SK-N-SH (cell line): ENCODE results near the gene CRIP1. TPM values are rescaled to one million over a fixed set of nuclear protein-coding genes. Genes with fewer than 3 reads are reported as not detected.
A peak's percentile ranks its signal among the peaks of the same experiment; 100 is the strongest.

Experiments used
- CTCF ChIA-PET: fragments of 300-600, 350-600 bp; formaldehyde crosslinking; extraction: SDS; loops from one replicate; lab custom pipeline; 2021; lab: Yijun Ruan, JAX
- POLR2A ChIA-PET: fragments of 350-600 bp; sonication (Branson Sonifier 250); formaldehyde crosslinking; extraction: SDS; loops from one replicate; lab custom pipeline; 2020; ENCODE audit warnings: antibody characterized with exemption, inconsistent platforms; lab: Yijun Ruan, JAX
- DNase-seq: peaks from one replicate; pipeline ENCODE4 v3.0.0; 2012
- H2AFZ ChIP-seq: fragments of 200-600 bp; sonication (generic); 2 replicates; pipeline ENCODE4 v1.8.1; 2016; ENCODE audit warnings: antibody characterized with exemption, mild to moderate bottlenecking, low read depth
- H3F3A ChIP-seq: fragments of 200-600 bp; sonication (generic); replicated peaks from 2 replicates; pipeline ENCODE3; 2016; ENCODE audit warnings: antibody characterized with exemption, mild to moderate bottlenecking; ENCODE audit not compliant: insufficient read depth
- H3K27ac ChIP-seq, 2 experiments: fragments of 200-500 bp in 1 of 2; fragments of 200-600 bp in 1 of 2; sonication (Bioruptor generic) in 1 of 2; sonication (generic), shearing (Covaris generic) in 1 of 2; 2 replicates each; pipeline versions ENCODE4 v1.5.1 to v1.6.1; 2014 to 2016; ENCODE audit warnings: low read depth in 2 of 2, inconsistent platforms in 1 of 2, low read length in 1 of 2, mild to moderate bottlenecking in 1 of 2, mixed read lengths in 1 of 2
- H3K27me3 ChIP-seq: fragments of 200-600 bp; sonication (generic), shearing (Covaris generic); 2 replicates; pipeline ENCODE4 v1.6.1; 2016; ENCODE audit warnings: mixed run types; ENCODE audit not compliant: insufficient read depth
- H3K36me3 ChIP-seq, 2 experiments: fragments of 200-500 bp in 1 of 2; fragments of 200-600 bp in 1 of 2; sonication (Bioruptor generic) in 1 of 2; sonication (generic) in 1 of 2; replicated peaks in 1 of 2; 2 replicates each; pipeline versions ENCODE3 to v1.5.1; 2014 to 2016; ENCODE audit warnings: low read length in 1 of 2, mild to moderate bottlenecking in 1 of 2; ENCODE audit not compliant: insufficient read depth in 2 of 2, control insufficient read depth in 1 of 2
- H3K4me1 ChIP-seq, 2 experiments: fragments of 200-500 bp in 1 of 2; fragments of 200-600 bp in 1 of 2; sonication (Bioruptor generic) in 1 of 2; sonication (generic), shearing (Covaris generic) in 1 of 2; 2 replicates each; pipeline versions ENCODE4 v1.5.1 to v1.6.1; 2014 to 2016; ENCODE audit warnings: low read depth in 1 of 2, low read length in 1 of 2, mixed run types in 1 of 2; ENCODE audit not compliant: insufficient read depth in 2 of 2, control insufficient read depth in 1 of 2
- H3K4me2 ChIP-seq: fragments of 200-600 bp; sonication (generic), shearing (Covaris generic); 2 replicates; pipeline ENCODE4 v1.6.1; 2017; ENCODE audit warnings: mixed run types
- H3K4me3 ChIP-seq, 2 experiments: fragments of 200-500 bp in 1 of 2; fragments of 200-600 bp in 1 of 2; sonication (Bioruptor generic) in 1 of 2; sonication (generic), shearing (Covaris generic) in 1 of 2; 2 replicates each; pipeline versions ENCODE4 v1.5.1 to v1.8.1; 2014 to 2016; ENCODE audit warnings: low read depth in 2 of 2, inconsistent platforms in 1 of 2, low read length in 1 of 2, mild to moderate bottlenecking in 1 of 2, mixed read lengths in 1 of 2, moderate library complexity in 1 of 2
- H3K79me2 ChIP-seq: fragments of 200-600 bp; sonication (generic); 2 replicates; pipeline ENCODE4 v1.8.1; 2017; ENCODE audit warnings: mild to moderate bottlenecking; ENCODE audit not compliant: insufficient read depth
- H3K9ac ChIP-seq: fragments of 200-600 bp; sonication (generic); 2 replicates; pipeline ENCODE4 v1.6.1; 2017; ENCODE audit warnings: mixed run types
- H3K9me2 ChIP-seq: fragments of 200-600 bp; sonication (generic); 2 replicates; pipeline ENCODE4 v1.6.1; 2017; ENCODE audit warnings: mixed run types
- H3K9me3 ChIP-seq: fragments of 200-600 bp; sonication (generic); 2 replicates; pipeline ENCODE4 v1.6.1; 2017; ENCODE audit warnings: mixed run types, mild to moderate bottlenecking, moderate library complexity
- H4K20me1 ChIP-seq: fragments of 200-600 bp; sonication (generic); 2 replicates; pipeline ENCODE4 v1.6.1; 2017; ENCODE audit warnings: mild to moderate bottlenecking, mixed run types; ENCODE audit not compliant: insufficient read depth
- CHD2 ChIP-seq: fragments of 150-350 bp; IDR thresholded peaks from 2 replicates; pipeline ENCODE4 v1.6.1; 2018; ENCODE audit warnings: low read length; ENCODE audit not compliant: partially characterized antibody
- CTCF ChIP-seq: fragments of 200-600 bp; sonication (generic); IDR thresholded peaks from 2 replicates; pipeline ENCODE4 v1.6.1; 2017; ENCODE audit warnings: antibody characterized with exemption, mild to moderate bottlenecking, moderate library complexity
- ELF1 ChIP-seq: IDR thresholded peaks from 2 replicates; pipeline ENCODE4 v1.4.0; 2012
- EZH2phosphoT487 ChIP-seq: fragments of 200-600 bp; sonication (generic); IDR thresholded peaks from 2 replicates; pipeline ENCODE4 v1.6.1; 2017; ENCODE audit warnings: low read depth, mixed run types, mild to moderate bottlenecking, antibody characterized with exemption, moderate library complexity, borderline replicate concordance
- FOXM1 ChIP-seq: IDR thresholded peaks from 2 replicates; pipeline ENCODE4 v1.4.0; 2012; ENCODE audit warnings: low read depth, mild to moderate bottlenecking
- GATA2 ChIP-seq: sonication (generic); formaldehyde crosslinking; IDR thresholded peaks from 2 replicates; pipeline ENCODE4 v1.5.0; 2020; ENCODE audit warnings: mild to moderate bottlenecking, missing genetic modification reagents
- JUND ChIP-seq: IDR thresholded peaks from 2 replicates; pipeline ENCODE4 v1.4.0; 2012
- MAX ChIP-seq: IDR thresholded peaks from 2 replicates; pipeline ENCODE4 v1.4.0; 2012; ENCODE audit warnings: low read depth
- MEF2A ChIP-seq: IDR thresholded peaks from 2 replicates; pipeline ENCODE4 v1.4.0; 2012; ENCODE audit warnings: low read depth, borderline replicate concordance
- NFIC ChIP-seq: IDR thresholded peaks from 2 replicates; pipeline ENCODE4 v1.4.0; 2012; ENCODE audit warnings: borderline replicate concordance
- POLR2AphosphoS5 ChIP-seq: IDR thresholded peaks from 2 replicates; pipeline ENCODE4 v1.6.1; 2012; ENCODE audit warnings: low read depth, low read length
- RAD21 ChIP-seq: IDR thresholded peaks from 2 replicates; pipeline ENCODE4 v1.6.1; 2012; ENCODE audit warnings: mild to moderate bottlenecking, low read length
- REST ChIP-seq: IDR thresholded peaks from 2 replicates; pipeline ENCODE4 v1.6.1; 2012; ENCODE audit warnings: mild to moderate bottlenecking, low read depth, low read length, moderate library complexity
- RFX5 ChIP-seq: IDR thresholded peaks from 2 replicates; pipeline ENCODE4 v1.6.1; 2012; ENCODE audit warnings: mild to moderate bottlenecking, improper control_type of control experiment, low read length
- SIN3A ChIP-seq: IDR thresholded peaks from 2 replicates; pipeline ENCODE4 v1.6.1; 2012; ENCODE audit warnings: low read depth, mild to moderate bottlenecking, low read length, moderate library complexity, borderline replicate concordance
- SMC3 ChIP-seq: IDR thresholded peaks from 2 replicates; pipeline ENCODE4 v1.6.1; 2012; ENCODE audit warnings: low read depth, low read length, improper control_type of control experiment
- TAF1 ChIP-seq: IDR thresholded peaks from 2 replicates; pipeline ENCODE4 v1.6.1; 2012; ENCODE audit warnings: low read depth, mild to moderate bottlenecking, low read length, moderate library complexity, borderline replicate concordance
- TCF12 ChIP-seq: IDR thresholded peaks from 2 replicates; pipeline ENCODE4 v1.4.0; 2012
- TEAD4 ChIP-seq: IDR thresholded peaks from 2 replicates; pipeline ENCODE4 v1.4.0; 2012; ENCODE audit warnings: mild to moderate bottlenecking, borderline replicate concordance; ENCODE audit not compliant: insufficient read depth
- USF2 ChIP-seq: fragments of 150-350 bp; IDR thresholded peaks from 2 replicates; pipeline ENCODE4 v1.6.1; 2017; ENCODE audit warnings: antibody characterized with exemption, low read length, low read depth, borderline replicate concordance
- YY1 ChIP-seq: IDR thresholded peaks from 2 replicates; pipeline ENCODE4 v1.4.0; 2012; ENCODE audit warnings: low read depth, mild to moderate bottlenecking
- ZBTB33 ChIP-seq: IDR thresholded peaks from 2 replicates; pipeline ENCODE4 v1.4.0; 2012; ENCODE audit warnings: low read depth, borderline replicate concordance
- WGBS: methylation state at CpG from one replicate; pipeline ENCODE4 v1.1.6; 2017; ENCODE audit warnings: low lambda C conversion rate; 5-methylcytosine and 5-hydroxymethylcytosine counted together
- polyA plus RNA-seq, 3 experiments: library from polyadenylated mRNA; depleted of rRNA; stranded (reverse); fragments of >200 nt; gene quantifications; 2 replicates each; pipeline ENCODE4 v1.2.3, GENCODE V29; 2012

The CRIP1 gene
- polyA plus RNA-seq, 1 of the 3 experiments (the other 2 are of a cell fraction) = 0.72 TPM

GRCh38 chr14:105490267-105490571, 3.5 kb downstream of the CRIP1 start (continued):
- TF ChIP-seq FOXM1 (no peak), ZBTB33 (no peak), CHD2 (no peak), MAX (no peak), NFIC (no peak), ELF1 (no peak), CTCF (no peak), POLR2AphosphoS5 (no peak), EZH2phosphoT487 (no peak)

- Histone ChIP-seq H3K36me3 (no peaks in the 10 kb centered on the region), H3F3A (no peaks in the 10 kb centered on the region), H3K27ac (peak within 1 kb of the TSS; percentile 82 to 91), H3K79me2 (peaks cover 13% of the 10 kb centered on the region; the same call in 1 of the 2 replicates), H3K4me3 (peak within 1 kb of the TSS; percentile 70 to 82), H3K9me3 (no peaks in the 10 kb centered on the region), H2AFZ (no peak within 1 kb of the TSS; the same call in 1 of the 2 replicates), H3K27me3 (no peaks in the 10 kb centered on the region), H3K9ac (peak within 1 kb of the TSS; percentile 97), H3K4me2 (peak within 1 kb of the TSS; percentile 96), H4K20me1 (peaks cover 11% of the 10 kb centered on the region; the same call in 1 of the 2 replicates), H3K9me2 (no peaks in the 10 kb centered on the region), H3K4me1 (peaks cover 5 to 27% of the 10 kb centered on the region in 2 experiments; a peak in 2 of 4 replicates)
- DNase-seq = peak; percentile 95
- 1% methylated on average over 33 of the region's 94 CpGs for WGBS
- ChIA-PET POLR2A (interaction anchor here (1.4 to 2.0 kb wide), 3 partner anchors 10 to 18 kb away, joined by 9 to 14 read pairs (median 10); no protein-coding TSS in a partner anchor), CTCF (interaction anchor here (0.5 to 5.9 kb wide), 44 partner anchors 8 to 505 kb away, joined by 3 to 135 read pairs (median 5); partner anchors contain the start of genes BRF1, CLBA1, NUDT14 and TEX22)
- TF ChIP-seq TCF12 (no peak; the same call in 1 of the 2 replicates), GATA2 (CRISPR knock-in tag) (no peak), FOXM1 (no peak; the same call in 1 of the 2 replicates), REST (no peak), MEF2A (no peak), YY1 (peak; percentile 49; the same call in 1 of the 2 replicates), USF2 (no peak), MAX (peak; percentile 48), JUND (no peak), TEAD4 (no peak), RAD21 (peak; percentile 73), SIN3A (peak; percentile 94), TAF1 (no peak; the same call in 1 of the 2 replicates), NFIC (no peak), EZH2phosphoT487 (no peak), SMC3 (peak; percentile 87), RFX5 (peak; percentile 40; the same call in 1 of the 2 replicates)
Observed at GRCh38 chr14:105490572-105491365, 4.1 kb downstream of the CRIP1 start, which contains the start of gene TEDC1. TEDC1 (plus strand) TSS chr14:105491246; CDS start chr14:105491376, 130 bp downstream.
